ENCODE results near the gene SLC44A5. TPM values are rescaled to one million over a fixed set of nuclear protein-coding genes. Genes with fewer than 3 reads are reported as not detected.
"Not testable (repeated sequence)": the region's sequence is repeated elsewhere in the genome, so short reads cannot be mapped to it uniquely, and the experiment has no call there.

Gene SLC44A5
- total RNA-seq, 4 donors from 2014 or later: 0.25 to 0.37 (median 0.34) TPM

DNA sequence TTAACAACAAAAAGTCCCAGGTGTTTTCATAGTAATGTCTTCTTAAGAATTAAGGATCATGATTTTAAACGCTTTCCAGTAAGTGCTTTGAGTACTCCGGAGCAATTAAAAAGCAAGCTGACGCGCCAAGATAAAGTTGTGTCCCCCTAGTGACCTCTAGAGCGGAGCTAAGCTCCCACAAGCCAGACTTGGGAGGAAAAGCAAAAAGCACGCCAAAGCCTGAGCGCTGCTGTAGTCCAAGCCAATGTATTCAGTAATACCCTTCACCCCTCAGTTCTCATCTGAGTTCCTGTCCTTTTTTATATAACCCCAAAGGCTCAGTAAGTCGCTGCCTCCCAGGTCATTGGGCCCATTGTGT is 3.5 kb upstream of the SLC44A5 start:
- DNase-seq (ENCODE audit: low spot score) (no peak), ATAC-seq (ENCODE audit: low FRiP score) (no peak)
- TF ChIP-seq, protein P1, sequence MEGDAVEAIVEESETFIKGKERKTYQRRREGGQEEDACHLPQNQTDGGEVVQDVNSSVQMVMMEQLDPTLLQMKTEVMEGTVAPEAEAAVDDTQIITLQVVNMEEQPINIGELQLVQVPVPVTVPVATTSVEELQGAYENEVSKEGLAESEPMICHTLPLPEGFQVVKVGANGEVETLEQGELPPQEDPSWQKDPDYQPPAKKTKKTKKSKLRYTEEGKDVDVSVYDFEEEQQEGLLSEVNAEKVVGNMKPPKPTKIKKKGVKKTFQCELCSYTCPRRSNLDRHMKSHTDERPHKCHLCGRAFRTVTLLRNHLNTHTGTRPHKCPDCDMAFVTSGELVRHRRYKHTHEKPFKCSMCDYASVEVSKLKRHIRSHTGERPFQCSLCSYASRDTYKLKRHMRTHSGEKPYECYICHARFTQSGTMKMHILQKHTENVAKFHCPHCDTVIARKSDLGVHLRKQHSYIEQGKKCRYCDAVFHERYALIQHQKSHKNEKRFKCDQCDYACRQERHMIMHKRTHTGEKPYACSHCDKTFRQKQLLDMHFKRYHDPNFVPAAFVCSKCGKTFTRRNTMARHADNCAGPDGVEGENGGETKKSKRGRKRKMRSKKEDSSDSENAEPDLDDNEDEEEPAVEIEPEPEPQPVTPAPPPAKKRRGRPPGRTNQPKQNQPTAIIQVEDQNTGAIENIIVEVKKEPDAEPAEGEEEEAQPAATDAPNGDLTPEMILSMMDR (IDR thresholded peaks at IDR 0.05): no peak

- no peak for ATAC-seq (ENCODE audit: low FRiP score)
- DNase-seq (ENCODE audit: low spot score): no peak
- TF ChIP-seq, protein P1 (IDR thresholded peaks at IDR 0.05): no peak
Observed at GRCh38 chr1:75613916-75614315, 3.0 kb upstream of the SLC44A5 start.

- TF ChIP-seq, protein P1 (IDR thresholded peaks at IDR 0.05): no peak
- DNase-seq (ENCODE audit: low spot score) (no peak), ATAC-seq (ENCODE audit: low FRiP score) (no peak)
Observed at GRCh38 chr1:75612976-75613375, 2.1 kb upstream of the SLC44A5 start.

DNA sequence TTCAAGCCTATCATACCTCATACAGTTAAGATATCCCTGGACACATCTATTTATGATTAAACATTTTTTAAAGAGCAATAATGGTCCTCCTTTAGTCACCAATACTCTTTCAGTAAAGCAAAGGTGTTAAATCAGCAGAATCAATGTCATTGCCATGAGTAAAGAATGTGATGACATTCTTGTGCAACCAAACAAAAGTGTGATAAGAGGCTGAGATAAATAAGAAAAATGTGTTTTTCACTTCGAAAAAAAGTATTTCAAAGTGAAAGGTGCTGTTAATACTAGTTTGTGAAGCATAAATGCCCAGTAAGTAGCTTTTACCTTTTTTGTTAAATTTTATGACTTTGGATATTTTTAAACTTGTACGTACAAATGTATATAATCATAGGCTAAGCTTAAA is 8.4 kb downstream of the SLC44A5 start:
- TF ChIP-seq, protein P1 (IDR thresholded peaks at IDR 0.05): no peak
- ATAC-seq (ENCODE audit: low FRiP score) (no peak), DNase-seq (ENCODE audit: low spot score) (no peak)

- ATAC-seq (ENCODE audit: low FRiP score) (no peak), DNase-seq (ENCODE audit: low spot score) (no peak)
- TF ChIP-seq, protein P1 (IDR thresholded peaks at IDR 0.05): no peak
Observed at GRCh38 chr1:75600781-75601180, 10.1 kb downstream of the SLC44A5 start.

GRCh38 chr1:75594327-75594726 is 16.6 kb downstream of the SLC44A5 start:
- TF ChIP-seq, protein P1 (IDR thresholded peaks at IDR 0.05): no peak
- no peak for ATAC-seq (ENCODE audit: low FRiP score)
- no peak for DNase-seq (ENCODE audit: low spot score)

DNA sequence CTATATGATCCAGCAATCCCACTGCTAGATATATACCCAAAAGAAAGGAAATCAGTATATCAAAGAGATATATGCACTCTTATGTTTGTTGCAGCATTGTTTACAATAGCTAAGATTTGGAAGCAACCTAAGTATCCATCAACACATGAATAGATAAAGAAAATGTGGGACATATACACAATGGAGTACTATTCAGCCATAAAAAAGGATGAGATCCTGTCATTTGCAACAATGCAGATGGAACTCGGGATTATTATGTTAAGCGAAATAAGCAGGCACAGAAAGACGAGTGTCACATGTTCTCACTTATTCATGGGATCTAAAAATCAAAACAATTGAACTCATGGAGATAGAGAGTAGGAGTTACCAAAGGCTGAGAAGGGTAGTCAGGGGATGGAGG is 17.5 kb downstream of the SLC44A5 start:
- DNase-seq (ENCODE audit: low spot score); ATAC-seq (ENCODE audit: low FRiP score): not testable (repeated sequence)

DNA sequence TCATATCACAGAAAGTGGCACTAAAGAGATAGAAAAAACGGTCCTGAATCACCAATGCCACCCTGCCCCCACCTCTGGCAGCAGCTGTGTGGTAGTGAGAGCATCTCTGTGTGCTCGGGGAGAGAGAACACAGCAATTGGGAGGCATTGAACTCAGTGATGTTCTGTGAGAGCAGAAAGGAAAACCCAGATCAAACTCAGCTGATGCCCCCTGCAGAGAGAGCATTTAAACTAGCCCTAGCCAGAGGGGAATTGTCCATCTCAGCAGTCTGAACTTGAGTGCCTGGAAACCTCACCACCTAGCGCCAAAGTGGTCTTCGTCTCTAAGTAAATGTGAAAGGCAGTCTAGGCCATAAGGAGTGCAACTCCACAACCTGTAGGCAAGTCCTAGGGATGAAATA is 21.3 kb downstream of the SLC44A5 start:
- ATAC-seq (ENCODE audit: low FRiP score) (no peak), DNase-seq (ENCODE audit: low spot score) (no peak)
- TF ChIP-seq, protein P1 (IDR thresholded peaks at IDR 0.05): no peak

Measured in omental fat pad (tissue), 4 donors.